Activated CD8-positive, alpha-beta T cell treated with anti-CD3 and anti-CD28 coated beads, Interleukin-2, amount 10 ng/mL, durations not matched to agents 7 days and 5 days (primary cell): ENCODE data around the gene CCDC81. TPM values are rescaled to one million over a fixed set of nuclear protein-coding genes. Genes with fewer than 3 reads are reported as not detected.

ENCODE experiments used
- ATAC-seq: fragments of 150-1000 bp; cut with Tn5 transposase; one replicate; pipeline ENCODE4 v1.10.0; 2021; ENCODE audit warnings: moderate library complexity
- CTCF ChIA-PET: fragments of 350-600 bp; sonication (Branson Sonifier 250); formaldehyde crosslinking; loops from one replicate; lab custom pipeline; 2021; ENCODE audit warnings: antibody characterized with exemption; lab: Charles Lee
- POLR2A ChIA-PET: fragments of 350-600 bp; sonication (Branson Sonifier 250); formaldehyde crosslinking; loops from one replicate; lab custom pipeline; 2021; ENCODE audit warnings: antibody characterized with exemption; lab: Charles Lee
- DNase-seq: peaks from one replicate; pipeline ENCODE4 v3.0.0-alpha.2; 2020
- H3K27ac Mint-ChIP-seq: one replicate; pipeline ENCODE4 v1.8.0; 2021; ENCODE audit warnings: mild to moderate bottlenecking, mixed read lengths
- H3K27me3 Mint-ChIP-seq: one replicate; pipeline ENCODE4 v1.8.0; 2021; ENCODE audit warnings: low read depth, mixed read lengths
- H3K36me3 Mint-ChIP-seq: one replicate; pipeline ENCODE4 v1.8.0; 2021; ENCODE audit warnings: low read depth, mixed read lengths
- H3K4me1 Mint-ChIP-seq: one replicate; pipeline ENCODE4 v1.8.0; 2021; ENCODE audit warnings: low read depth, mixed read lengths
- H3K4me3 Mint-ChIP-seq: one replicate; pipeline ENCODE4 v1.8.0; 2021; ENCODE audit warnings: mild to moderate bottlenecking, mixed read lengths
- H3K9me3 Mint-ChIP-seq: one replicate; pipeline ENCODE4 v1.8.0; 2022; ENCODE audit warnings: mixed read lengths; ENCODE audit not compliant: insufficient read depth
- total RNA-seq, 2 experiments: library from RNA; stranded (reverse); gene quantifications; one replicate each; pipeline ENCODE4 v1.2.3, GENCODE V29; 2021

The CCDC81 gene
- total RNA-seq, 2 experiments from 2014 or later, result 0.42 to 0.66 TPM

- H3K9me3 Mint-ChIP-seq, result no peaks in the 10 kb centered on the region
- CTCF ChIA-PET, result interaction anchor here (1.4 kb wide), 1 partner anchor 11 kb away, joined by 3 read pairs; no protein-coding TSS in a partner anchor
- ATAC-seq, result no peak
- H3K27me3 Mint-ChIP-seq, result no peaks in the 10 kb centered on the region
- no peak overlapping the region for H3K4me3 Mint-ChIP-seq
- H3K36me3 Mint-ChIP-seq, result no peaks in the 10 kb centered on the region
- peaks cover 23% of the 10 kb centered on the region for H3K4me1 Mint-ChIP-seq
- no peak overlapping the region for H3K27ac Mint-ChIP-seq
- DNase-seq, result no peak
- POLR2A ChIA-PET, result no interaction called here
Measured at GRCh38 chr11:86442827-86443226, 68.1 kb downstream of the CCDC81 start.

GRCh38 chr11:86443415-86443814 lies 68.7 kb downstream of the CCDC81 start:
- no peak overlapping the region for H3K4me3 Mint-ChIP-seq
- H3K27me3 Mint-ChIP-seq, result no peaks in the 10 kb centered on the region
- no peak for DNase-seq
- POLR2A ChIA-PET, result no interaction called here
- no peak for ATAC-seq
- H3K9me3 Mint-ChIP-seq, result no peaks in the 10 kb centered on the region
- CTCF ChIA-PET, result no interaction called here
- peaks cover 23% of the 10 kb centered on the region for H3K4me1 Mint-ChIP-seq
- peaks cover 2% of the 10 kb centered on the region for H3K36me3 Mint-ChIP-seq
- H3K27ac Mint-ChIP-seq, result no peak overlapping the region

- H3K9me3 Mint-ChIP-seq, result no peaks in the 10 kb centered on the region
- CTCF ChIA-PET, result interaction anchor here (1.5 kb wide), 1 partner anchor 163 kb away, joined by 6 read pairs; no protein-coding TSS in a partner anchor
- H3K4me3 Mint-ChIP-seq, result no peak overlapping the region
- POLR2A ChIA-PET, result interaction anchor here (0.7 kb wide), 1 partner anchor 217 kb away, joined by 3 read pairs; no protein-coding TSS in a partner anchor
- H3K4me1 Mint-ChIP-seq, result peaks cover 23% of the 10 kb centered on the region
- no peak overlapping the region for H3K27ac Mint-ChIP-seq
- no peaks in the 10 kb centered on the region for H3K27me3 Mint-ChIP-seq
- DNase-seq (no peak), ATAC-seq (no peak)
- H3K36me3 Mint-ChIP-seq, result peaks cover 3% of the 10 kb centered on the region
Measured at GRCh38 chr11:86444981-86445380, 70.3 kb downstream of the CCDC81 start.

- Mint-ChIP-seq H3K4me3 (no peak overlapping the region), H3K36me3 (peaks cover 3% of the 10 kb centered on the region), H3K4me1 (peaks cover 23% of the 10 kb centered on the region), H3K9me3 (no peaks in the 10 kb centered on the region), H3K27me3 (no peaks in the 10 kb centered on the region), H3K27ac (peak overlapping the region; percentile 71)
- no peak for ATAC-seq
- ChIA-PET POLR2A (interaction anchor here (0.8 to 1.5 kb wide), 2 partner anchors 144 to 592 kb away, joined by 5 read pairs; partner anchors contain the start of genes CCDC83 and HIKESHI), CTCF (interaction anchor here (1.1 to 1.5 kb wide), 2 partner anchors 162 to 592 kb away, joined by 3 to 6 read pairs; partner anchors contain the start of gene CCDC83)
- DNase-seq, result peak; percentile 54
Measured at GRCh38 chr11:86446163-86446923, 71.7 kb downstream of the CCDC81 start.

GRCh38 chr11:86446924-86447285 lies 72.2 kb downstream of the CCDC81 start:
- Mint-ChIP-seq H3K4me1 (peaks cover 23% of the 10 kb centered on the region), H3K27ac (peak overlapping the region; percentile 71), H3K27me3 (no peaks in the 10 kb centered on the region), H3K36me3 (peaks cover 3% of the 10 kb centered on the region), H3K9me3 (no peaks in the 10 kb centered on the region), H3K4me3 (no peak overlapping the region)
- ChIA-PET CTCF (interaction anchor here (1.1 kb wide), 1 partner anchor 592 kb away, joined by 3 read pairs; the partner anchor contains the start of gene CCDC83), POLR2A (interaction anchor here (0.8 kb wide), 1 partner anchor 592 kb away, joined by 5 read pairs; the partner anchor contains the start of gene CCDC83)
- ATAC-seq (no peak), DNase-seq (no peak)

- Mint-ChIP-seq H3K27ac (peak overlapping the region; percentile 81), H3K4me1 (peaks cover 23% of the 10 kb centered on the region), H3K36me3 (peaks cover 3% of the 10 kb centered on the region), H3K4me3 (no peak overlapping the region), H3K9me3 (no peaks in the 10 kb centered on the region), H3K27me3 (no peaks in the 10 kb centered on the region)
- ChIA-PET CTCF (interaction anchor here (0.7 to 1.9 kb wide), 6 partner anchors 9 to 593 kb away, joined by 3 to 11 read pairs (median 4); partner anchors contain the start of gene CCDC83), POLR2A (interaction anchor here (0.6 kb wide), 1 partner anchor 640 kb away, joined by 4 read pairs; no protein-coding TSS in a partner anchor)
- DNase-seq (peak; percentile 71), ATAC-seq (peak; percentile 83)
Measured at GRCh38 chr11:86447763-86448480, 73.2 kb downstream of the CCDC81 start.

- H3K27me3 Mint-ChIP-seq, result no peaks in the 10 kb centered on the region
- ChIA-PET CTCF (no interaction called here), POLR2A (no interaction called here)
- H3K4me3 Mint-ChIP-seq, result no peak overlapping the region
- H3K36me3 Mint-ChIP-seq, result peaks cover 3% of the 10 kb centered on the region
- ATAC-seq (no peak), DNase-seq (no peak)
- H3K9me3 Mint-ChIP-seq, result no peaks in the 10 kb centered on the region
- H3K4me1 Mint-ChIP-seq, result peaks cover 18% of the 10 kb centered on the region
- H3K27ac Mint-ChIP-seq, result no peak overlapping the region
Measured at GRCh38 chr11:86449993-86450629, 75.4 kb downstream of the CCDC81 start.

GRCh38 chr11:86453290-86454030 lies 78.8 kb downstream of the CCDC81 start:
- POLR2A ChIA-PET, result interaction anchor here (0.6 kb wide), 2 partner anchors 154 to 578 kb away, joined by 3 to 5 read pairs; no protein-coding TSS in a partner anchor
- H3K36me3 Mint-ChIP-seq, result no peaks in the 10 kb centered on the region
- H3K4me3 Mint-ChIP-seq, result no peak overlapping the region
- H3K27ac Mint-ChIP-seq, result no peak overlapping the region
- CTCF ChIA-PET, result interaction anchor here (1.1 to 5.8 kb wide), 4 partner anchors 8 to 155 kb away, joined by 3 to 45 read pairs (median 4); no protein-coding TSS in a partner anchor
- DNase-seq (no peak), ATAC-seq (no peak)
- H3K27me3 Mint-ChIP-seq, result no peaks in the 10 kb centered on the region
- H3K4me1 Mint-ChIP-seq, result peaks cover 3% of the 10 kb centered on the region
- H3K9me3 Mint-ChIP-seq, result no peaks in the 10 kb centered on the region

GRCh38 chr11:86456075-86456939 lies 81.6 kb downstream of the CCDC81 start:
- Mint-ChIP-seq H3K4me1 (peaks cover 3% of the 10 kb centered on the region), H3K27ac (no peak overlapping the region), H3K36me3 (no peaks in the 10 kb centered on the region), H3K9me3 (no peaks in the 10 kb centered on the region), H3K4me3 (no peak overlapping the region), H3K27me3 (no peaks in the 10 kb centered on the region)
- ChIA-PET CTCF (interaction anchor here (0.7 to 5.8 kb wide), 13 partner anchors 8 to 364 kb away, joined by 3 to 45 read pairs (median 4); partner anchors contain the start of gene PRSS23), POLR2A (interaction anchor here (0.5 kb wide), 1 partner anchor 23 kb away, joined by 3 read pairs; no protein-coding TSS in a partner anchor)
- ATAC-seq (peak; percentile 95), DNase-seq (peak; percentile 87)
